Breast epithelium (tissue), 4 donors: ENCODE measurements around the gene PLCG1. TPM values are rescaled to one million over a fixed set of nuclear protein-coding genes. Genes with fewer than 3 reads are reported as not detected.
"Not testable (repeated sequence)": the region's sequence is repeated elsewhere in the genome, so short reads cannot be mapped to it uniquely, and the experiment has no call there.

Experiments
- DNase-seq, 2 donors: peaks; one replicate each; pipeline ENCODE4 v3.0.0-alpha.2; 2019; ENCODE audit warnings: low spot score in 2 of 2
- H3K27ac ChIP-seq, 2 donors: fragments of 200-600 bp; sonication (generic) in 1 of 2; one replicate each; pipeline ENCODE4 v1.5.1; 2016 to 2019; ENCODE audit warnings: mild to moderate bottlenecking in 1 of 2
- H3K27me3 ChIP-seq, 2 donors: fragments of 200-600 bp; sonication (generic) in 1 of 2; one replicate each; pipeline versions ENCODE4 v1.5.1 to v1.6.0; 2017 to 2019; ENCODE audit warnings: control low read depth in 1 of 2, mild to moderate bottlenecking in 1 of 2
- H3K36me3 ChIP-seq: fragments of 200-600 bp; one replicate; pipeline ENCODE4 v1.5.1; 2019
- H3K4me1 ChIP-seq, 2 donors: fragments of 200-600 bp; sonication (generic); one replicate each; pipeline ENCODE4 v1.5.1; 2016 to 2019; ENCODE audit warnings: control low read depth in 1 of 2
- H3K4me3 ChIP-seq, 3 donors: fragments of 200-600 bp; sonication (generic); 1 replicate in 2 of 3; 2 replicates in 1 of 3; pipeline ENCODE4 v1.5.1; 2016 to 2019; ENCODE audit warnings: mild to moderate bottlenecking in 3 of 3, moderate library complexity in 2 of 3
- H3K9me3 ChIP-seq, 2 donors: fragments of 200-600 bp; sonication (generic) in 1 of 2; one replicate each; pipeline ENCODE4 v1.5.1; 2016 to 2019; ENCODE audit warnings: control low read depth in 1 of 2
- POLR2A ChIP-seq: fragments of 450-650 bp; IDR thresholded peaks from one replicate; pipeline ENCODE4 v1.6.1; 2016; ENCODE audit warnings: antibody characterized with exemption, mild to moderate bottlenecking, moderate library complexity
- POLR2AphosphoS5 ChIP-seq, 3 donors: sonication (generic); formaldehyde crosslinking; IDR thresholded peaks; one replicate each; pipeline ENCODE4 v1.6.1; 2017; ENCODE audit warnings: antibody characterized with exemption in 3 of 3
- intact Hi-C: fragments of 100-400 bp; cut with DNase I; formaldehyde crosslinking; loops from one replicate; pipeline ENCODE4 v1.15.1; 2023; ENCODE audit warnings: low total_unique reads
- total RNA-seq, 3 donors: library from RNA; depleted of rRNA; stranded (reverse); fragments of >200 nt; gene quantifications; one replicate each; pipeline ENCODE4 v1.1.0, GENCODE V29; 2016
- TF ChIP-seq, protein P1 (sequence below), 3 donors: fragments of 450-650 bp; IDR thresholded peaks; one replicate each; pipeline ENCODE4 v1.5.1; 2016 to 2017; ENCODE audit warnings: antibody characterized with exemption in 3 of 3, mild to moderate bottlenecking in 3 of 3, moderate library complexity in 3 of 3

Gene PLCG1
- total RNA-seq, 3 donors from 2014 or later, result 88.5 to 132 (median 92.3) TPM

DNA sequence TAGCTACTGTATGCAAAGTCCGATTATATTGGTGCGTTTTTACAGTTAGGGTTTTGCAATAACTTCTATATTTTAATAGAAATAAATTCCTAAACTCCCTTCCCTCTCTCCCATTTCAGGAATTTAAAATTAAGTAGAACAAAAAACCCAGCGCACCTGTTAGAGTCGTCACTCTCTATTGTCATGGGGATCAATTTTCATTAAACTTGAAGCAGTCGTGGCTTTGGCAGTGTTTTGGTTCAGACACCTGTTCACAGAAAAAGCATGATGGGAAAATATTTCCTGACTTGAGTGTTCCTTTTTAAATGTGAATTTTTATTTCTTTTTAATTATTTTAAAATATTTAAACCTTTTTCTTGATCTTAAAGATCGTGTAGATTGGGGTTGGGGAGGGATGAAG lies 13.7 kb upstream of the PLCG1 start:
- H3K27me3 ChIP-seq, result no peaks in the 10 kb centered on the region

DNA sequence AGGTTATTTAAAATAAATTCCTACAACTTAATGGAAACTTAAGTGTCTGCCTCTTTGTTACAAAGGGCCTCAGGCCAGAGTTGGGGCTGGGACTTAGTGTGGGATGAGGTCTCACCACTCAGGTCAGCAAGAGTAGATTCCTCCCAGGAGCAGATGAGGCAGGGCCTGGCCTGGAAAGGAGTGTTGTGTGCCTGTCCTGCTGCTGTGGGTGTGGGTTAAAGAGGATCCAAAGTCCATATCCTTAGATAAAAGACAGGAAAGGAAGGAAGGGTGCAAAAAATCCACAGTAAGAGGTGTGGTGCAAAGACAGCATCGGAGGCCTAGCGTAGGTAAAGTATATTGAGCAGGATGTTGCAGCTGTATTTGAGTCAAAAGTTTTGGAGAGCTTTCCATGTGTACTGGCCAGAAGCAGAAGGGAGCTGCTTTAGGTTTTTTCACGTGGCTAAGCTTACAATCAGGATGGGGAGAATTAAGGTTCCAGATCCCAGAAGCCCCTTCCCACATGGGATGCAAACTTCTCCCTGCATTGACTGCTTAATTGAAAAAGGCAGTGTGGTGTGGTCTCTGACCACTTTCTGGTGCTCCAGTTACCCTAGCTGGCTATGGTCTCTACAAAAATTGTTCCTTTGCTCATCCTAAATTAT lies 12.8 kb upstream of the PLCG1 start:
- no peaks in the 10 kb centered on the region for H3K27me3 ChIP-seq
- no peak for DNase-seq
- H3K36me3 ChIP-seq, result no peaks in the 10 kb centered on the region
- intact Hi-C loops, result no loop called here
- H3K27ac ChIP-seq, result no peak overlapping the region
- H3K4me1 ChIP-seq, result no peaks in the 10 kb centered on the region
- no peaks in the 10 kb centered on the region for H3K9me3 ChIP-seq
- H3K4me3 ChIP-seq, result no peak overlapping the region
- no peak for TF ChIP-seq POLR2A
- TF ChIP-seq POLR2AphosphoS5 (IDR thresholded peaks at IDR 0.05), result no peak
- TF ChIP-seq, protein P1, sequence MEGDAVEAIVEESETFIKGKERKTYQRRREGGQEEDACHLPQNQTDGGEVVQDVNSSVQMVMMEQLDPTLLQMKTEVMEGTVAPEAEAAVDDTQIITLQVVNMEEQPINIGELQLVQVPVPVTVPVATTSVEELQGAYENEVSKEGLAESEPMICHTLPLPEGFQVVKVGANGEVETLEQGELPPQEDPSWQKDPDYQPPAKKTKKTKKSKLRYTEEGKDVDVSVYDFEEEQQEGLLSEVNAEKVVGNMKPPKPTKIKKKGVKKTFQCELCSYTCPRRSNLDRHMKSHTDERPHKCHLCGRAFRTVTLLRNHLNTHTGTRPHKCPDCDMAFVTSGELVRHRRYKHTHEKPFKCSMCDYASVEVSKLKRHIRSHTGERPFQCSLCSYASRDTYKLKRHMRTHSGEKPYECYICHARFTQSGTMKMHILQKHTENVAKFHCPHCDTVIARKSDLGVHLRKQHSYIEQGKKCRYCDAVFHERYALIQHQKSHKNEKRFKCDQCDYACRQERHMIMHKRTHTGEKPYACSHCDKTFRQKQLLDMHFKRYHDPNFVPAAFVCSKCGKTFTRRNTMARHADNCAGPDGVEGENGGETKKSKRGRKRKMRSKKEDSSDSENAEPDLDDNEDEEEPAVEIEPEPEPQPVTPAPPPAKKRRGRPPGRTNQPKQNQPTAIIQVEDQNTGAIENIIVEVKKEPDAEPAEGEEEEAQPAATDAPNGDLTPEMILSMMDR (IDR thresholded peaks at IDR 0.05), result no peak

More for the DNA sequence above, 13.7 kb upstream of the PLCG1 start:
- Histone ChIP-seq H3K36me3 (no peaks in the 10 kb centered on the region), H3K4me3 (no peak overlapping the region), H3K27ac (no peak overlapping the region), H3K4me1 (no peaks in the 10 kb centered on the region), H3K9me3 (no peaks in the 10 kb centered on the region)
- TF ChIP-seq, protein P1 (IDR thresholded peaks at IDR 0.05), result no peak
- TF ChIP-seq POLR2AphosphoS5 (IDR thresholded peaks at IDR 0.05) (no peak), POLR2A (no peak)
- intact Hi-C loops, result no loop called here
- no peak for DNase-seq

DNA sequence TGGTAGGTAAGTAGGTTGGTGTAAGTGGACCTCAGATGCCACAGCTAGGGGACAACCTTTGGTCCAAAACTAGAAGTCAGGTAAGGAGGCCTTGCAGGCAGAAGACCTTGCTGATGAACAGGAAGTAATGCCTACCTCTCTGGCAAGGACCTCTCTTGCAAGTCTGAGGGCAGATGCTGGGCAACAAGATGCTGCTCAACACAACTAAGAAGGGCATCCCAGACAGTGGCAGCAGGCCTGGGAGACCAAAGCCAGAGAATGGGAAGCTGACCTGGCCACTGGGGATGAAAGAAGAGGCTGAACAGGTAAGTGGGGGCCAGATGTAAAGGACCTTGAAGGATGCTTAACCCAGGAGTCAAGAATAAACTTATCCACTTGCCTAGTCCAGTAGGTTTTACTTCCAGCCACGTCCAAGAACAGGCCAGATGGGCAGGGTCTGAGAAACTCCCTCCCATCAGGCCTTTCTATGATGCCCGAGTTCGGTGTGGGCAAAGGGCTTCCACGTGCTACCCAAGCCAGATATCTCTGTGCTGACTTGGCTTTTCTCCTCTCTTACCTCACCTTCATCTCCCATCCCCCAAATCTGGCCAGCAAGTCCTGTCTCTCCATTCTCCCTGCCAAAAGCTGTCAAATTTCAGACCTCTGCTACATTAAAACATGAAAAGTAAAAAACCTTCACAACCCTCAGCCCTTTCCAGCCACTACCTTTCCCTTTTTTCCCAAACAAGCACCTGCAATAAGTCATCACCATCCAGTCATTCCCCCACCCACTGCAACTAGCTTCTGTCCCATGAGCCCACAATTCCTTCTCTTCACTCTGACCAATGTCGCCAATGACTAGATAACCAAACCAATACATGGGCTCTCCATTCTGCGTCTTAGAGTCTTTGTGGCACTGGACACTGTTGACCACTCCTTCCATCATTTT lies 11.5 kb upstream of the PLCG1 start:
- no peaks in the 10 kb centered on the region for H3K36me3 ChIP-seq
- H3K4me3 ChIP-seq, result no peak overlapping the region
- no peak overlapping the region for H3K27ac ChIP-seq
- no peak for DNase-seq
- no peaks in the 10 kb centered on the region for H3K4me1 ChIP-seq
- no peaks in the 10 kb centered on the region for H3K27me3 ChIP-seq
- intact Hi-C loops, result no loop called here
- TF ChIP-seq POLR2A, result no peak
- TF ChIP-seq POLR2AphosphoS5 (IDR thresholded peaks at IDR 0.05), result no peak
- TF ChIP-seq, protein P1 (IDR thresholded peaks at IDR 0.05), result no peak
- H3K9me3 ChIP-seq, result no peaks in the 10 kb centered on the region

DNA sequence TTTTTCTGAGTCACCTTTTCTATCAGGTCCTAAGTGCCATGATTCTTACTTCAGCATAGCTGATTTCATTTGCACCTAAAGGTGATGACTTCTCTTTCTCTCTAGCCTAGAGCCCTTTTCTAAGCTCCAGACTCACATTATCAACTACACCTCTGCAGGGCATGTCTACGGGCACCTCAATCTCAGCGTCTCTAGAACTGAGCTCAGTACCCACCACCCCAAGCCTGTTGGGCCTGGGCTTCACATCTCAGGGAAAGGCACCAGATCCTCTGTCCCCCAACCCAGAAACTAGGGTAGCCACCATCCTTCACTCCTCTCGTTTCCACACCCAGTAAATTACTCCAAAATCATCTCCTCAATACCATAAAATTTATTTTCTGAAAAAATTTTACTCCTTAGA lies 10.6 kb upstream of the PLCG1 start:
- DNase-seq, result no peak
- TF ChIP-seq POLR2A, result no peak
- TF ChIP-seq POLR2AphosphoS5 (IDR thresholded peaks at IDR 0.05), result no peak
- TF ChIP-seq, protein P1 (IDR thresholded peaks at IDR 0.05), result no peak
- Histone ChIP-seq H3K36me3 (no peaks in the 10 kb centered on the region), H3K27me3 (no peaks in the 10 kb centered on the region), H3K4me3 (no peak overlapping the region), H3K27ac (no peak overlapping the region), H3K4me1 (no peaks in the 10 kb centered on the region), H3K9me3 (no peaks in the 10 kb centered on the region)
- intact Hi-C loops, result no loop called here

DNA sequence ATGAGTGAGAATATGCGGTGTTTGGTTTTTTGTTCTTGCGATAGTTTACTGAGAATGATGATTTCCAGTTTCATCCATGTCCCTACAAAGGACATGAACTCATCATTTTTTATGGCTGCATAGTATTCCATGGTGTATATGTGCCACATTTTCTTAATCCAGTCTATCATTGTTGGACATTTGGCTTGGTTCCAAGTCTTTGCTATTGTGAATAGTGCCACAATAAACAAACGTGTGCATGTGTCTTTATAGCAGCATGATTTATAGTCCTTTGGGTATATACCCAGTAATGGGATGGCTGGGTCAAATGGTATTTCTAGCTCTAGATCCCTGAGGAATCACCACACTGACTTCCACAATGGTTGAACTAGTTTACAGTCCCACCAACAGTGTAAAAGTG lies 9.0 kb upstream of the PLCG1 start:
- H3K27me3 ChIP-seq, H3K4me3 ChIP-seq, intact Hi-C loops, H3K4me1 ChIP-seq, H3K27ac ChIP-seq, H3K36me3 ChIP-seq, H3K9me3 ChIP-seq, DNase-seq: not testable (repeated sequence)
